Prostate gland (tissue), 2 donors: ENCODE results near the gene SPTA1. TPM values are rescaled to one million over a fixed set of nuclear protein-coding genes. Genes with fewer than 3 reads are reported as not detected.

Experiments
- DNase-seq: peaks from one replicate; pipeline ENCODE4 v3.0.0-alpha.2; 2019; ENCODE audit warnings: low spot score
- H3K27ac ChIP-seq, 2 donors: fragments of 200-600 bp; sonication (generic); 2 replicates each; pipeline ENCODE4 v1.5.1; 2017 to 2019
- H3K27me3 ChIP-seq: fragments of 200-600 bp; sonication (generic); replicated peaks from 2 replicates; pipeline ENCODE4 v1.5.1; 2019; ENCODE audit not compliant: insufficient read depth
- H3K36me3 ChIP-seq, 2 donors: fragments of 200-600 bp; sonication (generic); 1 replicate in 1 of 2; 2 replicates in 1 of 2; pipeline versions ENCODE4 v1.5.1 to v1.8.1; 2017 to 2019
- H3K4me1 ChIP-seq: fragments of 200-600 bp; sonication (generic); replicated peaks from 2 replicates; pipeline ENCODE4 v1.5.1; 2019
- H3K4me3 ChIP-seq, 2 donors: fragments of 200-600 bp; sonication (generic); 2 replicates each; pipeline ENCODE4 v1.5.1; 2017 to 2019
- H3K9me3 ChIP-seq: fragments of 200-600 bp; sonication (generic); 2 replicates; pipeline ENCODE4 v1.5.1; 2017
- POLR2A ChIP-seq: fragments of 450-650 bp; IDR thresholded peaks from one replicate; pipeline ENCODE4 v1.6.1; 2016; ENCODE audit warnings: antibody characterized with exemption, mild to moderate bottlenecking
- POLR2AphosphoS5 ChIP-seq: sonication (generic); formaldehyde crosslinking; IDR thresholded peaks from one replicate; pipeline ENCODE4 v1.6.1; 2017; ENCODE audit warnings: antibody characterized with exemption
- WGBS: methylation state at CpG from one replicate; pipeline ENCODE4 v1.1.5; 2018; 5-methylcytosine and 5-hydroxymethylcytosine counted together
- intact Hi-C: fragments of 100-400 bp; cut with DNase I; formaldehyde crosslinking; loops from one replicate; pipeline ENCODE4 v1.14.2; 2022
- total RNA-seq, 2 donors: library from RNA; depleted of rRNA; stranded (reverse); fragments of >200 nt; gene quantifications; one replicate each; pipeline ENCODE4 v1.1.0, GENCODE V29; 2016
- TF ChIP-seq, protein P1 (sequence below), 4 experiments: fragments of 200-600 bp in 2 of 4; fragments of 450-650 bp in 2 of 4; sonication (generic) in 2 of 4; IDR thresholded peaks; 1 replicate in 3 of 4; 2 replicates in 1 of 4; pipeline ENCODE4 v1.5.1; 2016 to 2019; ENCODE audit warnings: antibody characterized with exemption in 4 of 4, mild to moderate bottlenecking in 2 of 4, moderate library complexity in 2 of 4

SPTA1 gene
- total RNA-seq, 2 donors from 2014 or later = 0.28 TPM; not detected in 1

DNA sequence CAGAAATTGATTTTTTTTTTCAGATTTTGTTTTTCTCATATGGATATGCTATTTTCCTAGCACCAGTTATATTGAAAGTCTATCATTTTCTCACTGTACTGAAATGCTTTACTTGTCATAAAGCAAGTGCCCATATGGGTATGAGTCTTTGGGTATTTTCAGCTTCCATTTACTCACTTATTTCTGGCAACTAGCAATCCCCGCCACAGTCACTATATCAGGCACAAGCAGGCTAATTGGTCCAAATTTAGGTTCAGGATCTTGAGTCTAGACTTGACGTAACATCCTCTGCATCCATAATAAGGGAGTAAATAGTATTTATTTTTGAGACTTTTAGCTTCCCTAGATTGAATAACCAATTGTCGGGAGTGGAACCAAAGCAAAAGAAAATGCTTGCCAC is 109.0 kb downstream of the SPTA1 start:
- H3K27me3 ChIP-seq = no peaks in the 10 kb centered on the region
- 94% methylated on average over 3 of the region's 3 CpGs for WGBS
- H3K36me3 ChIP-seq = no peaks in the 10 kb centered on the region
- no peak overlapping the region for H3K4me3 ChIP-seq
- no peak overlapping the region for H3K27ac ChIP-seq
- TF ChIP-seq POLR2AphosphoS5 (no peak), POLR2A (no peak)
- TF ChIP-seq, protein P1, sequence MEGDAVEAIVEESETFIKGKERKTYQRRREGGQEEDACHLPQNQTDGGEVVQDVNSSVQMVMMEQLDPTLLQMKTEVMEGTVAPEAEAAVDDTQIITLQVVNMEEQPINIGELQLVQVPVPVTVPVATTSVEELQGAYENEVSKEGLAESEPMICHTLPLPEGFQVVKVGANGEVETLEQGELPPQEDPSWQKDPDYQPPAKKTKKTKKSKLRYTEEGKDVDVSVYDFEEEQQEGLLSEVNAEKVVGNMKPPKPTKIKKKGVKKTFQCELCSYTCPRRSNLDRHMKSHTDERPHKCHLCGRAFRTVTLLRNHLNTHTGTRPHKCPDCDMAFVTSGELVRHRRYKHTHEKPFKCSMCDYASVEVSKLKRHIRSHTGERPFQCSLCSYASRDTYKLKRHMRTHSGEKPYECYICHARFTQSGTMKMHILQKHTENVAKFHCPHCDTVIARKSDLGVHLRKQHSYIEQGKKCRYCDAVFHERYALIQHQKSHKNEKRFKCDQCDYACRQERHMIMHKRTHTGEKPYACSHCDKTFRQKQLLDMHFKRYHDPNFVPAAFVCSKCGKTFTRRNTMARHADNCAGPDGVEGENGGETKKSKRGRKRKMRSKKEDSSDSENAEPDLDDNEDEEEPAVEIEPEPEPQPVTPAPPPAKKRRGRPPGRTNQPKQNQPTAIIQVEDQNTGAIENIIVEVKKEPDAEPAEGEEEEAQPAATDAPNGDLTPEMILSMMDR (IDR thresholded peaks at IDR 0.05) = no peak
- no peak for DNase-seq
- no peaks in the 10 kb centered on the region for H3K9me3 ChIP-seq
- intact Hi-C loops = no loop called here
- H3K4me1 ChIP-seq = no peaks in the 10 kb centered on the region

DNA sequence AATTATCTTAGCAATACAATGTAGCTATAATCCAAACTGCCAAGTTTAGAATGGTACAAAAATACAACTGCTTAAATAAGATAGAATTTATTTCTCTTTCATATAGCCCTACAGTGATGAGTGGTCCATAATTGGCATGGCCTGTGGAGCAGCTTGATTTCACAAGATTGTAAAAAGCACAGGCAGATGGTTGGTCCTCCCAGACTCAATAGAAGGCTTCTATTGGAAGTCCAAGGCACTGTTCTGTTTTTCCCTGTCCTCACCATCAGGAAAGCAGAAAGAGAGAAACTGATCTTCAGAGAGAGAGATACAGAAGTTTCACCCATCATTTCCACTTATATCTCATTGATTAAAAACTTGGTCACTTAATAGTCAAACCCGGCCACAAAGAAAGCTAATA is 114.3 kb downstream of the SPTA1 start:
- DNase-seq = no peak
- H3K27ac ChIP-seq = no peak overlapping the region
- 50% methylated on average over 1 of the region's 1 CpG for WGBS
- intact Hi-C loops = no loop called here
- H3K27me3 ChIP-seq = no peaks in the 10 kb centered on the region
- no peaks in the 10 kb centered on the region for H3K4me1 ChIP-seq
- TF ChIP-seq, protein P1 (IDR thresholded peaks at IDR 0.05) = no peak
- no peak for TF ChIP-seq POLR2A
- TF ChIP-seq POLR2AphosphoS5 = no peak
- no peaks in the 10 kb centered on the region for H3K36me3 ChIP-seq
- no peak overlapping the region for H3K4me3 ChIP-seq
- no peaks in the 10 kb centered on the region for H3K9me3 ChIP-seq

DNA sequence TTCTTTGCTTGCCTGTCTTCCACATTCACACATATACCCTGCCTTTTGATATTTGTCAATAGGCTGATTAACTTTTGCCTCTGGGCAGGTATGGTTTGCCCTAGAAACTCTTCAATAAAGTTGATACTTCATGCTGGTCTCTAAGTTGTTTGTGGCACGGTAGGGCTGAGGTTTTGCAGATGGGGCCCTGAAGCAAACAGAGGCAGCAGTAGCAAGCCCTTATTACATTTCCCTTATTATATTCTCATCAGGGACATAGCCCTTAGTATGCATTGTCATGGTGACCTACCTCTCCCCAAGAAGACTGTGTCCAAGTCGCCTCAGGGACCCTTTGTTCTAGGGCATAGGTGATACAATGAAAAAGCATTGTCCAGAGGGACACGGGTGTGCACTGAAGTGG is 116.0 kb downstream of the SPTA1 start, which contains the start of gene OR6P1:
OR6P1 (minus strand) TSS at position 101 of the 400 bp plus-strand sequence. CDS start 6,976 bp downstream, outside the sequence.
- intact Hi-C loops = no loop called here
- 78% methylated on average over 3 of the region's 3 CpGs for WGBS
- Histone ChIP-seq H3K4me1 (no peaks in the 10 kb centered on the region), H3K27ac (no peak within 1 kb of the TSS), H3K27me3 (no peaks in the 10 kb centered on the region), H3K4me3 (no peak within 1 kb of the TSS), H3K36me3 (no peaks in the 10 kb centered on the region), H3K9me3 (no peaks in the 10 kb centered on the region)
- TF ChIP-seq, protein P1 (IDR thresholded peaks at IDR 0.05) = no peak
- TF ChIP-seq POLR2A (no peak), POLR2AphosphoS5 (no peak)
- DNase-seq = no peak

DNA sequence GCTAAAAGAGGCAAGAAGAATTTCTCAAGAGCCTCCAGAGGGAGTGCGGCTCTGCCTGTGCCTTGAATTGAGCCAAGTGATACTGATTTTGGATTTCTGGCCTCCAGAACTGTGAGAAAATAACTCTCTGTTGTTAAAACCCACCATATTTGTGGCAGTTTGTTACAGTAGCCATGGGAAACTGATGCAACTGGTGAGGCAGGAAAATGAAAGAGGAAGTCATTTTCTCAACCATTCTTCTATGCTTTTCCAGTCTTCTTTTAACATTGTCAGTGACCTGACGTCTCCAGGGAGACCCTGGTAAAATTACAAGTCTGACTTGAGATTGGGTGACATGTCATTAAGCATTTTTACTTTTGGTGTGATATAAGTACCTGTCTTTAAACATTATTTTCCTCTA is 121.9 kb downstream of the SPTA1 start:
- TF ChIP-seq, protein P1 (IDR thresholded peaks at IDR 0.05) = no peak
- no peak for TF ChIP-seq POLR2A
- no peak for TF ChIP-seq POLR2AphosphoS5
- no peak overlapping the region for H3K4me3 ChIP-seq
- no peaks in the 10 kb centered on the region for H3K36me3 ChIP-seq
- H3K9me3 ChIP-seq = no peaks in the 10 kb centered on the region
- no peak overlapping the region for H3K27ac ChIP-seq
- H3K27me3 ChIP-seq = no peaks in the 10 kb centered on the region
- H3K4me1 ChIP-seq = no peaks in the 10 kb centered on the region
- intact Hi-C loops = no loop called here
- 67% methylated on average over 2 of the region's 2 CpGs for WGBS
- DNase-seq = no peak

DNA sequence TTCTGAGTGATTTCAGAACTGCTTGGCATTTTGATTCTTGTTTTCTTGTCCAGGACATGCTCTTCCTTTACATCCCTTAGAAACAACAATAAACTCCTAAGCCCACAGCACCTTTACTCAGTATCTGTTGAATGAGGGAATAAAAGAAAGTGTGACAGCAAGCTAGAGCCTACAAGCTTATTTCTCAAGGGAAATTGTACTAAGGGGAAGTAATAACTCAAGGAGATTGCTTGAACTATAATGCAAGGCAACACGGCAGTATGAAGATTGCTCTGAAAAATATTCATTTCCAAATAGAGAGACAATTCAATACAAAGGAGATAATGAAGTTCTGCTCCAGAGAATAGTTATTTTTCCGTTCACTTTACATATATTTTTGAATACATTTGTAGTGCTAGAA is 122.7 kb downstream of the SPTA1 start:
- WGBS = 85% methylated on average over 2 of the region's 2 CpGs
- no peak for DNase-seq
- no peaks in the 10 kb centered on the region for H3K27me3 ChIP-seq
- no peak overlapping the region for H3K4me3 ChIP-seq
- no peaks in the 10 kb centered on the region for H3K4me1 ChIP-seq
- no peak for TF ChIP-seq POLR2AphosphoS5
- TF ChIP-seq POLR2A = no peak
- TF ChIP-seq, protein P1 (IDR thresholded peaks at IDR 0.05) = no peak
- H3K9me3 ChIP-seq = no peaks in the 10 kb centered on the region
- H3K36me3 ChIP-seq = no peaks in the 10 kb centered on the region
- H3K27ac ChIP-seq = no peak overlapping the region
- intact Hi-C loops = no loop called here
